OCI-LY3 (cell line): ENCODE data around the gene MPHOSPH6.

Source experiments
- EZH2phosphoT487 ChIP-seq: fragments of 200-600 bp; shearing (Covaris generic); IDR thresholded peaks from 2 replicates; pipeline ENCODE4 v1.6.1; 2018; ENCODE audit warnings: antibody characterized with exemption, mixed run types, low read depth
- TF ChIP-seq, protein P1 (sequence below): fragments of 200-600, 300-600 bp; sonication (generic); IDR thresholded peaks from 2 replicates; pipeline ENCODE4 v1.5.1; 2014; ENCODE audit warnings: antibody characterized with exemption, low read length, low read depth

DNA sequence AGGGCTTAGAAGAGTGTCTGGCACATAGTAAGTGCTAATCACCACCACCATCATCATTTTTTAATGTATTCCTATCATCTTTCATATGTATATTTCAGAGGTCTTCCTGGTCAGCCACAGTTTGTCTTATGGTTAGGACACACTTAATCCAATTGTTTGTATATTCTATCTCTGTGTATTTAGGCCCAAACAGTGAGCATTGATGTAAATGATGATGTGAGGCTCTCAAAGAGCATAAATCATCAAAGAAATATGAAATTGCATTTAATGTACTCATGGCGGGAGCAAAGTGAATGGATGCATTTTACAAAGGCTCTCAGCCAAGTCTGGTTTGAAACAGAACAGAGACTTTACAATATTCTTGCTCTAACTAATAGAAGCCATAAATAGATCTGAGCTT, 24.1 kb upstream of the MPHOSPH6 start:
- TF ChIP-seq, protein P1, sequence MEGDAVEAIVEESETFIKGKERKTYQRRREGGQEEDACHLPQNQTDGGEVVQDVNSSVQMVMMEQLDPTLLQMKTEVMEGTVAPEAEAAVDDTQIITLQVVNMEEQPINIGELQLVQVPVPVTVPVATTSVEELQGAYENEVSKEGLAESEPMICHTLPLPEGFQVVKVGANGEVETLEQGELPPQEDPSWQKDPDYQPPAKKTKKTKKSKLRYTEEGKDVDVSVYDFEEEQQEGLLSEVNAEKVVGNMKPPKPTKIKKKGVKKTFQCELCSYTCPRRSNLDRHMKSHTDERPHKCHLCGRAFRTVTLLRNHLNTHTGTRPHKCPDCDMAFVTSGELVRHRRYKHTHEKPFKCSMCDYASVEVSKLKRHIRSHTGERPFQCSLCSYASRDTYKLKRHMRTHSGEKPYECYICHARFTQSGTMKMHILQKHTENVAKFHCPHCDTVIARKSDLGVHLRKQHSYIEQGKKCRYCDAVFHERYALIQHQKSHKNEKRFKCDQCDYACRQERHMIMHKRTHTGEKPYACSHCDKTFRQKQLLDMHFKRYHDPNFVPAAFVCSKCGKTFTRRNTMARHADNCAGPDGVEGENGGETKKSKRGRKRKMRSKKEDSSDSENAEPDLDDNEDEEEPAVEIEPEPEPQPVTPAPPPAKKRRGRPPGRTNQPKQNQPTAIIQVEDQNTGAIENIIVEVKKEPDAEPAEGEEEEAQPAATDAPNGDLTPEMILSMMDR: no peak
- TF ChIP-seq EZH2phosphoT487: no peak
